H1 (cell line): ENCODE results near the gene HMGB1. TPM values are rescaled to one million over a fixed set of nuclear protein-coding genes. Genes with fewer than 3 reads are reported as not detected.

ENCODE experiments used
- CTCF ChIA-PET: fragments of 300-600 bp; sonication (Branson Sonifier 250); formaldehyde crosslinking; loops from one replicate; lab custom pipeline; 2021; ENCODE audit not compliant: partially characterized antibody; lab: Charles Lee
- POLR2A ChIA-PET: fragments of 300-600 bp; sonication (Branson Sonifier 250); formaldehyde crosslinking; loops from one replicate; lab custom pipeline; 2021; ENCODE audit warnings: inconsistent platforms; ENCODE audit not compliant: partially characterized antibody; lab: Charles Lee
- DNase-seq, 2 experiments: peaks; one replicate each; pipeline versions ENCODE4 v3.0.0 to v3.0.0-alpha.2; 2010 to 2022; ENCODE audit warnings: low spot score in 2 of 2, low read depth in 1 of 2, mixed read lengths in 1 of 2
- FAIRE-seq: peaks from 2 replicates; lab custom pipeline; 2011; peaks lifted over from hg19 to GRCh38; lab: Jason Lieb, UNC
- H2AFZ ChIP-seq: 2 replicates; pipeline ENCODE4 v1.8.1; 2012; ENCODE audit warnings: low read length, inconsistent platforms
- H2AK5ac ChIP-seq: 2 replicates; pipeline ENCODE4 v1.6.1; 2013; ENCODE audit warnings: low read depth, low read length
- H2BK120ac ChIP-seq: replicated peaks from 2 replicates; pipeline ENCODE3; 2013; ENCODE audit warnings: low read depth, low read length, inconsistent platforms
- H2BK12ac ChIP-seq: 2 replicates; pipeline ENCODE4 v1.6.1; 2013; ENCODE audit warnings: low read depth, low read length
- H2BK15ac ChIP-seq: 2 replicates; pipeline ENCODE4 v1.6.1; 2013; ENCODE audit warnings: low read length
- H2BK20ac ChIP-seq: 2 replicates; pipeline ENCODE4 v1.6.1; 2013; ENCODE audit warnings: low read length
- H2BK5ac ChIP-seq: 2 replicates; pipeline ENCODE4 v1.6.1; 2013; ENCODE audit warnings: low read depth, low read length
- H3K14ac ChIP-seq: 2 replicates; pipeline ENCODE4 v1.6.1; 2013; ENCODE audit warnings: inconsistent platforms; ENCODE audit not compliant: insufficient read length
- H3K18ac ChIP-seq: 2 replicates; pipeline ENCODE4 v1.6.1; 2013; ENCODE audit warnings: low read length; ENCODE audit errors: extremely low read depth
- H3K23ac ChIP-seq: 2 replicates; pipeline ENCODE4 v1.6.1; 2013; ENCODE audit warnings: inconsistent platforms; ENCODE audit not compliant: insufficient read length
- H3K23me2 ChIP-seq: 2 replicates; pipeline ENCODE4 v1.6.1; 2013; ENCODE audit warnings: low read depth, low read length
- H3K27ac ChIP-seq: 2 replicates; pipeline ENCODE4 v1.6.1; 2011; ENCODE audit warnings: low read depth, low read length, inconsistent platforms
- H3K27me3 ChIP-seq, 4 experiments: replicated peaks in 1 of 4; 1 replicate in 1 of 4; 2 replicates in 3 of 4; pipeline versions ENCODE4 v1.6.1 to v1.8.1; 2011 to 2013; ENCODE audit warnings: low read length in 3 of 4, mild to moderate bottlenecking in 3 of 4, inconsistent platforms in 2 of 4, mixed read lengths in 2 of 4, moderate library complexity in 1 of 4; ENCODE audit not compliant: control insufficient read depth in 3 of 4, insufficient read depth in 3 of 4; ENCODE audit errors: extremely low read depth in 1 of 4
- H3K36me3 ChIP-seq, 4 experiments: 2 replicates each; pipeline versions ENCODE4 v1.6.1 to v1.8.1; 2011 to 2013; ENCODE audit warnings: mild to moderate bottlenecking in 4 of 4, low read length in 3 of 4, moderate library complexity in 2 of 4, control low read depth in 1 of 4, inconsistent platforms in 1 of 4; ENCODE audit not compliant: insufficient read depth in 4 of 4, control insufficient read depth in 2 of 4
- H3K4ac ChIP-seq: replicated peaks from 2 replicates; pipeline ENCODE3; 2013; ENCODE audit warnings: low read length, low read depth, mixed read lengths, inconsistent platforms; ENCODE audit not compliant: insufficient read length
- H3K4me1 ChIP-seq, 4 experiments: replicated peaks in 1 of 4; 1 replicate in 1 of 4; 2 replicates in 3 of 4; pipeline versions ENCODE4 v1.6.1 to v1.8.1; 2011 to 2013; ENCODE audit warnings: low read length in 3 of 4, inconsistent platforms in 2 of 4, mixed read lengths in 1 of 4; ENCODE audit not compliant: insufficient read depth in 4 of 4, control insufficient read depth in 3 of 4
- H3K4me2 ChIP-seq, 2 experiments: 2 replicates each; pipeline versions ENCODE4 v1.6.1 to v1.8.1; 2011 to 2013; ENCODE audit warnings: low read depth in 2 of 2, low read length in 2 of 2, control low read depth in 1 of 2, inconsistent platforms in 1 of 2, mild to moderate bottlenecking in 1 of 2; ENCODE audit not compliant: insufficient read depth in 1 of 2
- H3K4me3 ChIP-seq, 4 experiments: fragments of 200-600, 300-600 bp in 1 of 4; sonication (generic), shearing (Covaris generic), sonication (Bioruptor Twin) in 1 of 4; 2 replicates each; pipeline versions ENCODE4 v1.5.1 to v1.8.1; 2011 to 2016; ENCODE audit warnings: low read length in 4 of 4, low read depth in 3 of 4, control low read depth in 2 of 4, inconsistent platforms in 2 of 4, mild to moderate bottlenecking in 2 of 4, mixed read lengths in 1 of 4, moderate library complexity in 1 of 4; ENCODE audit not compliant: insufficient read depth in 2 of 4; ENCODE audit errors: extremely low read depth in 1 of 4
- H3K56ac ChIP-seq: replicated peaks from 2 replicates; pipeline ENCODE3; 2013; ENCODE audit warnings: low read depth, mild to moderate bottlenecking, mixed read lengths, low read length, inconsistent platforms; ENCODE audit not compliant: insufficient read length
- H3K79me1 ChIP-seq: 2 replicates; pipeline ENCODE4 v1.6.1; 2013; ENCODE audit warnings: low read depth, low read length, control low read depth
- H3K79me2 ChIP-seq, 2 experiments: 2 replicates each; pipeline versions ENCODE4 v1.6.1 to v1.8.1; 2012 to 2013; ENCODE audit warnings: low read length in 2 of 2, mild to moderate bottlenecking in 2 of 2, inconsistent platforms in 1 of 2; ENCODE audit not compliant: insufficient read depth in 2 of 2, control insufficient read depth in 1 of 2
- H3K9ac ChIP-seq, 4 experiments: replicated peaks in 1 of 4; 1 replicate in 1 of 4; 2 replicates in 3 of 4; pipeline versions ENCODE4 v1.6.1 to v1.8.1; 2011 to 2013; ENCODE audit warnings: low read depth in 3 of 4, low read length in 3 of 4, control low read depth in 2 of 4, mild to moderate bottlenecking in 2 of 4, moderate library complexity in 2 of 4, inconsistent platforms in 1 of 4; ENCODE audit errors: extremely low read depth in 1 of 4
- H3K9me3 ChIP-seq, 2 experiments: 2 replicates each; pipeline versions ENCODE4 v1.6.1 to v1.8.1; 2012 to 2013; ENCODE audit warnings: mild to moderate bottlenecking in 2 of 2, moderate library complexity in 2 of 2, control low read depth in 1 of 2, inconsistent platforms in 1 of 2, low read depth in 1 of 2, low read length in 1 of 2, mixed read lengths in 1 of 2; ENCODE audit not compliant: insufficient read depth in 2 of 2
- H4K20me1 ChIP-seq, 2 experiments: replicated peaks in 1 of 2; 2 replicates each; pipeline versions ENCODE3 to v1.8.1; 2011 to 2013; ENCODE audit warnings: inconsistent platforms in 2 of 2, low read length in 2 of 2, mild to moderate bottlenecking in 1 of 2; ENCODE audit not compliant: insufficient read depth in 2 of 2, control insufficient read depth in 1 of 2
- H4K5ac ChIP-seq: 2 replicates; pipeline ENCODE4 v1.6.1; 2013; ENCODE audit warnings: low read length, low read depth, mixed read lengths, inconsistent platforms; ENCODE audit not compliant: insufficient read length
- H4K8ac ChIP-seq: 2 replicates; pipeline ENCODE4 v1.8.0; 2013; ENCODE audit warnings: mild to moderate bottlenecking, moderate library complexity, low read length, inconsistent platforms; ENCODE audit not compliant: insufficient read depth; ENCODE audit errors: extremely low read depth
- H4K91ac ChIP-seq: replicated peaks from 2 replicates; pipeline ENCODE3; 2013; ENCODE audit warnings: low read length, mixed read lengths, inconsistent platforms; ENCODE audit not compliant: insufficient read length
- CREB1 ChIP-seq: IDR thresholded peaks from 2 replicates; pipeline ENCODE4 v1.6.1; 2012; ENCODE audit warnings: inconsistent platforms
- HDAC6 ChIP-seq: IDR thresholded peaks from one replicate; pipeline ENCODE4 v1.7.1; 2012; ENCODE audit warnings: low read depth, mild to moderate bottlenecking, inconsistent platforms, low read length, moderate library complexity
- JUND ChIP-seq: IDR thresholded peaks from 2 replicates; pipeline ENCODE4 v1.6.1; 2011; ENCODE audit warnings: mild to moderate bottlenecking, improper control_type of control experiment, low read length
- MAFK ChIP-seq: IDR thresholded peaks from 2 replicates; pipeline ENCODE4 v1.6.1; 2012; ENCODE audit warnings: low read depth, mild to moderate bottlenecking, improper control_type of control experiment, low read length
- MAX ChIP-seq: IDR thresholded peaks from 2 replicates; pipeline ENCODE4 v1.6.1; 2012; ENCODE audit warnings: inconsistent platforms
- SIN3A ChIP-seq, 2 experiments: IDR thresholded peaks in 1 of 2; conservative IDR thresholded peaks in 1 of 2; 2 replicates each; pipeline ENCODE4 v1.6.1; 2011 to 2012; ENCODE audit warnings: low read length in 2 of 2, improper control_type of control experiment in 1 of 2, low read depth in 1 of 2, mild to moderate bottlenecking in 1 of 2
- SIX5 ChIP-seq: IDR thresholded peaks from 2 replicates; pipeline ENCODE4 v1.6.1; 2011; ENCODE audit warnings: mild to moderate bottlenecking, low read depth, low read length
- WGBS, 2 experiments: shearing (Covaris generic) in 1 of 2; methylation state at CpG; one replicate each; pipeline versions ENCODE4 v1.1.6 to v1.1.7; 2013 to 2015; ENCODE audit warnings: low lambda C conversion rate in 2 of 2, mixed read lengths in 2 of 2, inconsistent platforms in 1 of 2, low coverage in 1 of 2, missing lambda C conversion rate in 1 of 2; ENCODE audit not compliant: insufficient replicate concordance in 2 of 2, insufficient coverage in 1 of 2, insufficient read length in 1 of 2; ENCODE audit errors: extremely low coverage in 1 of 2, missing lambda C conversion rate in 1 of 2; 5-methylcytosine and 5-hydroxymethylcytosine counted together
- polyA plus RNA-seq, 7 experiments: library from polyadenylated mRNA; depleted of rRNA in 3 of 7; stranded (reverse) in 5 of 7; unstranded in 2 of 7; fragments of >200 nt in 5 of 7; fragments of 200-250 nt in 2 of 7; gene quantifications; 1 replicate in 5 of 7; 2 replicates in 1 of 7; 4 replicates in 1 of 7; pipeline versions ENCODE4 v1.2.1 to v1.2.3, GENCODE V29; 2011 to 2013; ENCODE audit warnings: missing spikeins in 2 of 7, mixed read lengths in 2 of 7
- total RNA-seq: library from RNA; stranded (reverse); fragmentation: NEBNext Ultra II Directional; extraction: Animal tissue kit (Norgen Biotek cat#: 25700); gene quantifications from 2 replicates; pipeline ENCODE4 v1.2.1, GENCODE V29; 2021

Gene HMGB1
- total and polyA plus RNA-seq, 2 of the 8 experiments (the other 6 are each of a cell fraction or from before 2014, with no cell fraction given): 123 to 776 TPM

DNA sequence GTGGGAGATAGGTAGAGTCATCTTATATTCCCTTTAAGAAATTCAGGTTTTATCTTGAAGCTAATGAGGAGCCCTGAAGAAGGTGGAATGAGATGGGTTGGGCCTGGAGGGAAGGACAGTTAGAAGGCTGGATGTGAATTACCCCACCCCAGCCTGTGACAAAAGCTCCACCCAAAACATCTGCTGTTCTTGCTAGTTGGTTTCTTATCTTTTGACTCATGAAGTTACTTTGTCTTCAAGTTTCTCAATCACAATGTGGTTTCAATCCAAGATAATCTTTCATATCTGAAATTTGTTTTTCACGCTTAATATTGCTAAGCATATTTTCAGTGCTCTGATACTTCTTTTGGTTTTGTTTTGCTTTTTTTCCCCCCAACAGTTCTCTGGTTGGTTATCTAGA lies 38.3 kb upstream of the HMGB1 start:
- no peak overlapping the region for H3K4ac ChIP-seq
- H3K23ac ChIP-seq: no peak overlapping the region
- no peak overlapping the region for H3K9ac ChIP-seq
- no peaks in the 10 kb centered on the region for H3K27me3 ChIP-seq
- no peaks in the 10 kb centered on the region for H3K36me3 ChIP-seq
- H3K9me3 ChIP-seq: no peaks in the 10 kb centered on the region
- H3K4me2 ChIP-seq: no peak overlapping the region
- H4K8ac ChIP-seq: no peak overlapping the region
- POLR2A ChIA-PET: interaction anchor here (0.7 to 1.6 kb wide), 3 partner anchors 15 to 79 kb away, joined by 3 to 4 read pairs (median 3); no protein-coding TSS in a partner anchor
- 100% methylated on average over 1 of the region's 1 CpG; no CpG with 5 or more reads in 1 of the 2 experiments for WGBS, 2 experiments
- H2BK5ac ChIP-seq: no peak overlapping the region
- H3K79me2 ChIP-seq: no peaks in the 10 kb centered on the region
- no peaks in the 10 kb centered on the region; a peak in 1 of 7 replicates for H3K4me1 ChIP-seq
- H2BK20ac ChIP-seq: no peak overlapping the region
- H4K5ac ChIP-seq: no peak overlapping the region
- no peak overlapping the region for H3K4me3 ChIP-seq
- no peaks in the 10 kb centered on the region for H3K23me2 ChIP-seq
- H4K20me1 ChIP-seq: no peaks in the 10 kb centered on the region
- H2BK12ac ChIP-seq: no peak overlapping the region
- H3K14ac ChIP-seq: no peak overlapping the region
- no peak overlapping the region for H2AFZ ChIP-seq
- no peak overlapping the region for H4K91ac ChIP-seq
- no peaks in the 10 kb centered on the region for H3K79me1 ChIP-seq
- H3K56ac ChIP-seq: no peak overlapping the region
- no peak overlapping the region for H2BK15ac ChIP-seq
- CTCF ChIA-PET: interaction anchor here (0.5 kb wide), 1 partner anchor 12 kb away, joined by 3 read pairs; no protein-coding TSS in a partner anchor
- no peak for FAIRE-seq
- H3K27ac ChIP-seq: no peak overlapping the region
- no peak overlapping the region for H2AK5ac ChIP-seq
- H3K18ac ChIP-seq: no peak overlapping the region
- DNase-seq: no peak
- no peak overlapping the region for H2BK120ac ChIP-seq
- TF ChIP-seq MAFK (no peak), CREB1 (no peak), HDAC6 (no peak), MAX (no peak), SIX5 (no peak), SIN3A (conservative IDR thresholded peaks at IDR 0.05 in 1 of 2, IDR thresholded peaks at IDR 0.05 in 1 of 2; ENCODE audit: low read depth in 1 of 2, low read length in 2 of 2) (no peak), JUND (no peak)
